ENCODE results near the gene ARHGEF12. TPM values are rescaled to one million over a fixed set of nuclear protein-coding genes. Genes with fewer than 3 reads are reported as not detected.

The ARHGEF12 gene
- total RNA-seq, 1 donor from 2014 or later = 121 TPM

DNA sequence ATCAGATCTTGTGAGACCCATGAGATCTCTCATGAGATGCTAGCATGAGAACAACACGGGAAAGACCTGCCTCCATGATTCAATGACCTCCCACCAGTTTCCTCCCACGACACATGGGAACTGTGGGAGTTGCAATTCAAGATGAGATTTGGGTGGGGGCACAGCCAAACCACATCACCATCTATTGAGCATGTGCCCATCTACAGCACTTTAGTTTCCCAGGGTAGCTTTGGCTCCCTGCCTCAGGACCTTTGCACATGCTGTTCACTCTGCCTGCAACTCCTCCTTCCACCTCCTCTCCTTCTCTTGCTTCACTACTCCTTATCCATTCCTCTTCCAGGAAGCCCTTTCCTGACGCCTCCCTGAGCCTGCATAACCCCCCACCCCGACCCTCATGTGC lies 192.5 kb downstream of the ARHGEF12 start:
- ATAC-seq (no peak), DNase-seq (no peak)
- no peaks in the 10 kb centered on the region for H3K9me3 ChIP-seq
- intact Hi-C loops (cut with DNase I) = no loop called here
- TF ChIP-seq, protein P1, sequence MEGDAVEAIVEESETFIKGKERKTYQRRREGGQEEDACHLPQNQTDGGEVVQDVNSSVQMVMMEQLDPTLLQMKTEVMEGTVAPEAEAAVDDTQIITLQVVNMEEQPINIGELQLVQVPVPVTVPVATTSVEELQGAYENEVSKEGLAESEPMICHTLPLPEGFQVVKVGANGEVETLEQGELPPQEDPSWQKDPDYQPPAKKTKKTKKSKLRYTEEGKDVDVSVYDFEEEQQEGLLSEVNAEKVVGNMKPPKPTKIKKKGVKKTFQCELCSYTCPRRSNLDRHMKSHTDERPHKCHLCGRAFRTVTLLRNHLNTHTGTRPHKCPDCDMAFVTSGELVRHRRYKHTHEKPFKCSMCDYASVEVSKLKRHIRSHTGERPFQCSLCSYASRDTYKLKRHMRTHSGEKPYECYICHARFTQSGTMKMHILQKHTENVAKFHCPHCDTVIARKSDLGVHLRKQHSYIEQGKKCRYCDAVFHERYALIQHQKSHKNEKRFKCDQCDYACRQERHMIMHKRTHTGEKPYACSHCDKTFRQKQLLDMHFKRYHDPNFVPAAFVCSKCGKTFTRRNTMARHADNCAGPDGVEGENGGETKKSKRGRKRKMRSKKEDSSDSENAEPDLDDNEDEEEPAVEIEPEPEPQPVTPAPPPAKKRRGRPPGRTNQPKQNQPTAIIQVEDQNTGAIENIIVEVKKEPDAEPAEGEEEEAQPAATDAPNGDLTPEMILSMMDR (IDR thresholded peaks at IDR 0.05) = no peak
- H3K27ac ChIP-seq = no peak overlapping the region
- H3K27me3 ChIP-seq (ENCODE audit: low read depth) = peaks cover 14% of the 10 kb centered on the region
- peaks cover 8% of the 10 kb centered on the region for H3K4me1 ChIP-seq
- H3K36me3 ChIP-seq = no peaks in the 10 kb centered on the region
- H3K4me3 ChIP-seq = no peak overlapping the region

DNA sequence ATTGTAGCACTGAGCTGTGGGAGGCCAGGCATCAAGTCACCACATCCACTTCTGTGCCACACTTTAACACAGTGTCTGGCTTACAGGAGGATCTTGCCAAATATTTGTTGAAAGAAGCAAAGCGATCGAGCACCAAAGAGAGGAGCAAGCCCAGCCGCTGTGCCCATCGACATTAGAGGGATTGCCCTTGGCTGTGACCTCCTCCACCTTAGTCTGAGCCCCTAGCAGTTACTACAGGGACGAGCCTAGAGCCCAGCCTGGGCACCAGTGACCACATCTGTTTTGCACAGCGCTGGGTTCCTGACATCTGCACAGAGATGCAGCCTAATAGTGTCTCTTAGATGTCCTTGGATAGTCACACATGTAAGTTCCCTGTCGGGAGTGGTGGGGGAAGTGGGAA lies 193.0 kb downstream of the ARHGEF12 start:
- H3K36me3 ChIP-seq = no peaks in the 10 kb centered on the region
- peaks cover 8% of the 10 kb centered on the region for H3K4me1 ChIP-seq
- intact Hi-C loops (cut with DNase I) = no loop called here
- no peak overlapping the region for H3K4me3 ChIP-seq
- DNase-seq (no peak), ATAC-seq (no peak)
- TF ChIP-seq, protein P1 (IDR thresholded peaks at IDR 0.05) = no peak
- peaks cover 14% of the 10 kb centered on the region for H3K27me3 ChIP-seq (ENCODE audit: low read depth)
- H3K9me3 ChIP-seq = no peaks in the 10 kb centered on the region
- H3K27ac ChIP-seq = no peak overlapping the region

DNA sequence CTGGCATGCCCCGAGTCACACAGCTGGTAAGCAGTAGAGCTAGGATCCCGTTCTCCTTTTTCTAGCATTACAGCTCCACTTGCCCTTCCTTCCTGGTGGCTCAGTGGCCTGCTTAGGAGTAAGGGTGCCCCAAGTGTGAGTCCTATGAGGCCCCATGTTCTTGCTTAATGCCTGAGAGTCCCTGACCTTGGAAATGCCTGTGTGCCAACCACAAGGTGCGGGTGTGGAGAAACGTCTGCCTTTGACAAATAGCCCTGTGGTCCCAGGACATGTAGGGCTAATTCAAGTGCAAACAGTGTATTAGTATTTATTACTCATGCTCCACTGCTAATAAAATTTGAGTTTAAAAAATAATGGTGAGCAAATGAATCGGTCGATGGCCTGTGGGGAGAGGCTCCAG lies 193.7 kb downstream of the ARHGEF12 start:
- Histone ChIP-seq H3K27me3 (ENCODE audit: low read depth) (peaks cover 14% of the 10 kb centered on the region), H3K4me1 (peaks cover 8% of the 10 kb centered on the region), H3K36me3 (no peaks in the 10 kb centered on the region), H3K9me3 (no peaks in the 10 kb centered on the region), H3K27ac (no peak overlapping the region), H3K4me3 (no peak overlapping the region)
- TF ChIP-seq, protein P1 (IDR thresholded peaks at IDR 0.05) = no peak
- no peak for ATAC-seq
- DNase-seq = no peak
- intact Hi-C loops (cut with DNase I) = no loop called here

DNA sequence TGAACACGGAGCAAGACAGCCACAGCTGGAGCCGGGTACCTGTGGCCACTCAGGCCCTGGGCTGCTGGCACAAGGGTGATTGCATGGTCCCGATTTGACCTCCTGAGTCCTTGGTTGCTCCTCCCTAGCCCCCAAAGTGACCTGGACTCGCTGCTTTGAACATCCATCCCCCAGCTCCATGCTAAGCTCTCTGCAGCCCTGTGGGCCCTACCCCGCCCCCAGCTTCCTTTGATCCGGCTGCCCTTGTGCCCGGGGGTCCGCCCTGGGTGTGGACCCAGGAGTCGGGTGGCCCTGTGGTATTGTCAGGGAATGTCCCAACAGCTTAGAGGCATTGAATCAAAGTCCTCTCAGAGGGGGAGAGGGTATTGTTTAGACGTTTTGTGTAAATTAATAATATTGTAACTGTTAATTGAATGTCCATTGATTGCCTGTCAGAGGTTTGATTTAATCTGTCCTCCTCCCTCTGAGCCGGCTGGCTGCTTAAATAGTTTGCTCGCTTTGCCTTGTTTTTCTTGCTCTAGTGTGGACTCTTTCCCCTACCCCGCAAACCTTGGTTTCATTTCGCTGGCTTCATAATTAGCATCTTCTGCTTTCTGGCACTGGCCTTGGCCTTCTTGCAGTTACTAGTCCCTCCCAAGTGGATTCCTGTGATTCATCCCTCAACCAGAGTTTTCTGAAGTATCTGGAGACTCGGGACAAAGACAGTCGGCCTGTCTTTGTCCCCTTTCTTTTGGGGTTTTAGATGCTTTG lies 196.0 kb downstream of the ARHGEF12 start:
- no peaks in the 10 kb centered on the region for H3K9me3 ChIP-seq
- ATAC-seq = no peak

DNA sequence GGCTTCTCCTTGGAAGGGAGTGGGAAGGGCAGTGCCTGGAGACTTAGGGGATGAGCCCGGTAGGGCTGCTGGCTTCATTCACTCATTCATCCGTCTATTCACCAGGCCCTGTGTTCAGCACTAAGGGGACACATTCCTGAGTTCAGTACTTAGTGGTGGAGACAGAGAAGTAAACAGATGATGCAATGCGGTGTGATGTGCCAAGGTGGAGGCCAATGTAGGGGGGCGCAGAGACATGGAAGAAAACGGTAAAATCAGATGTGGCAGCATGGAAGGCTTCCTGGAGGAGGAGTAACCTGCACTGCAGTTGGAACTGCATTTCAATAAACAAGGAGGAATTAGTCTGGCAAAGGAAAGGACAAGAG lies 196.6 kb downstream of the ARHGEF12 start:
- DNase-seq = no peak
- peaks cover 7% of the 10 kb centered on the region for H3K27me3 ChIP-seq (ENCODE audit: low read depth)
- no peaks in the 10 kb centered on the region for H3K9me3 ChIP-seq
- TF ChIP-seq, protein P1 (IDR thresholded peaks at IDR 0.05) = no peak
- no peaks in the 10 kb centered on the region for H3K36me3 ChIP-seq
- H3K4me3 ChIP-seq = no peak overlapping the region
- H3K27ac ChIP-seq = no peak overlapping the region
- intact Hi-C loops (cut with DNase I) = no loop called here
- ATAC-seq = no peak
- H3K4me1 ChIP-seq = no peaks in the 10 kb centered on the region

More for the DNA sequence above, 196.0 kb downstream of the ARHGEF12 start:
- intact Hi-C loops (cut with DNase I) = no loop called here
- Histone ChIP-seq H3K36me3 (no peaks in the 10 kb centered on the region), H3K4me1 (peaks cover 5% of the 10 kb centered on the region), H3K4me3 (no peak overlapping the region), H3K27ac (no peak overlapping the region), H3K27me3 (ENCODE audit: low read depth) (peaks cover 13% of the 10 kb centered on the region)
- DNase-seq = no peak
- TF ChIP-seq, protein P1 (IDR thresholded peaks at IDR 0.05) = no peak

Data from lower lobe of right lung (tissue), 2 donors.